GM13976 (cell line): Measurements from ENCODE around the gene F13A1.

ENCODE experiments used
- DNase-seq: peaks from one replicate; pipeline ENCODE4 v3.0.0; 2012; ENCODE audit warnings: low spot score
- CTCF ChIP-seq: IDR thresholded peaks from 2 replicates; pipeline ENCODE4 v1.5.1; 2012; ENCODE audit warnings: borderline replicate concordance, mild to moderate bottlenecking; ENCODE audit not compliant: insufficient read depth; ENCODE audit errors: extremely low read depth, missing control alignments, control extremely low read depth
- in situ Hi-C: fragments of 300-500 bp; cut with MboI; formaldehyde crosslinking; loops from one replicate; pipeline ENCODE4 v1.12.0; 2022; ENCODE audit warnings: low sequenced_read_pairs, mixed read lengths, inconsistent platforms; ENCODE audit not compliant: unreplicated experiment

F13A1 gene

GRCh38 chr6:6357530-6357929 is 37.1 kb upstream of the F13A1 start:
- no peak for TF ChIP-seq CTCF
- in situ Hi-C loops, result no loop called here
- no peak for DNase-seq

- no peak for TF ChIP-seq CTCF
- no peak for DNase-seq
- in situ Hi-C loops, result no loop called here
Observed at GRCh38 chr6:6357032-6357431, 36.6 kb upstream of the F13A1 start.

- no peak for TF ChIP-seq CTCF
- in situ Hi-C loops, result no loop called here
- no peak for DNase-seq
Observed at GRCh38 chr6:6352772-6353171, 32.3 kb upstream of the F13A1 start.

- DNase-seq, result no peak
- in situ Hi-C loops, result no loop called here
Observed at GRCh38 chr6:6351511-6352025, 31.1 kb upstream of the F13A1 start.

GRCh38 chr6:6350696-6351095 is 30.2 kb upstream of the F13A1 start:
- in situ Hi-C loops, result no loop called here
- no peak for DNase-seq
- TF ChIP-seq CTCF, result no peak

More at GRCh38 chr6:6351511-6352025, 31.1 kb upstream of the F13A1 start:
- no peak for TF ChIP-seq CTCF

- no peak for DNase-seq
- in situ Hi-C loops, result no loop called here
- TF ChIP-seq CTCF, result no peak
Observed at GRCh38 chr6:6348256-6348655, 27.8 kb upstream of the F13A1 start.
